Activated naive CD4-positive, alpha-beta T cell treated with anti-CD3 and anti-CD28 coated beads for 36 hours (primary cell): ENCODE results near the gene KLHL14. TPM values are rescaled to one million over a fixed set of nuclear protein-coding genes. Genes with fewer than 3 reads are reported as not detected.

Experiments
- CTCF ChIA-PET: fragments of 350-600 bp; sonication (Branson Sonifier 250); formaldehyde crosslinking; loops from one replicate; lab custom pipeline; 2021; ENCODE audit warnings: antibody characterized with exemption; lab: Charles Lee
- DNase-seq: peaks from one replicate; pipeline ENCODE4 v3.0.0-alpha.2; 2020
- H3K27ac Mint-ChIP-seq: one replicate; pipeline ENCODE4 v1.8.0; 2021; ENCODE audit warnings: mild to moderate bottlenecking, mixed read lengths
- H3K27me3 Mint-ChIP-seq: one replicate; pipeline ENCODE4 v1.8.0; 2021; ENCODE audit warnings: low read depth, mixed read lengths
- H3K36me3 Mint-ChIP-seq: one replicate; pipeline ENCODE4 v1.8.0; 2021; ENCODE audit warnings: low read depth, mixed read lengths
- H3K4me1 Mint-ChIP-seq: one replicate; pipeline ENCODE4 v1.8.0; 2021; ENCODE audit warnings: low read depth, mixed read lengths
- H3K4me3 Mint-ChIP-seq: one replicate; pipeline ENCODE4 v1.8.0; 2021; ENCODE audit warnings: mild to moderate bottlenecking, moderate library complexity, mixed read lengths
- H3K9me3 Mint-ChIP-seq: one replicate; pipeline ENCODE4 v1.8.0; 2021; ENCODE audit warnings: mixed read lengths
- intact Hi-C: fragments of 100-400 bp; cut with micrococcal nuclease; formaldehyde crosslinking; loops from one replicate; pipeline ENCODE4 v1.15.1; 2023
- total RNA-seq, 2 experiments: library from RNA; stranded (reverse); gene quantifications; one replicate each; pipeline ENCODE4 v1.2.3, GENCODE V29; 2021

The KLHL14 gene
- total RNA-seq, 2 experiments from 2014 or later = not detected

- intact Hi-C loops = no loop called here
- Mint-ChIP-seq H3K9me3 (peaks cover 2% of the 10 kb centered on the region), H3K27me3 (no peaks in the 10 kb centered on the region), H3K36me3 (no peaks in the 10 kb centered on the region), H3K27ac (no peak overlapping the region), H3K4me1 (peaks cover 3% of the 10 kb centered on the region), H3K4me3 (no peak overlapping the region)
- no peak for DNase-seq
- CTCF ChIA-PET = no interaction called here
Observed at GRCh38 chr18:32734442-32734841, 38.4 kb downstream of the KLHL14 start.

GRCh38 chr18:32732165-32732564, 40.7 kb downstream of the KLHL14 start:
- Mint-ChIP-seq H3K27me3 (no peaks in the 10 kb centered on the region), H3K36me3 (no peaks in the 10 kb centered on the region), H3K9me3 (peaks cover 2% of the 10 kb centered on the region), H3K4me1 (peaks cover 3% of the 10 kb centered on the region), H3K27ac (no peak overlapping the region), H3K4me3 (no peak overlapping the region)
- intact Hi-C loops = no loop called here
- DNase-seq = no peak
- CTCF ChIA-PET = no interaction called here

GRCh38 chr18:32730620-32731091, 42.2 kb downstream of the KLHL14 start:
- Mint-ChIP-seq H3K27ac (no peak overlapping the region), H3K36me3 (no peaks in the 10 kb centered on the region), H3K9me3 (peaks cover 2% of the 10 kb centered on the region), H3K27me3 (no peaks in the 10 kb centered on the region), H3K4me1 (peaks cover 3% of the 10 kb centered on the region), H3K4me3 (no peak overlapping the region)
- intact Hi-C loops = no loop called here
- DNase-seq = no peak
- CTCF ChIA-PET = interaction anchor here (0.6 kb wide), 1 partner anchor 16 kb away, joined by 3 read pairs; no protein-coding TSS in a partner anchor

GRCh38 chr18:32730068-32730467, 42.8 kb downstream of the KLHL14 start:
- Mint-ChIP-seq H3K27me3 (no peaks in the 10 kb centered on the region), H3K36me3 (no peaks in the 10 kb centered on the region), H3K9me3 (peaks cover 2% of the 10 kb centered on the region), H3K27ac (no peak overlapping the region), H3K4me3 (no peak overlapping the region), H3K4me1 (peaks cover 3% of the 10 kb centered on the region)
- CTCF ChIA-PET = no interaction called here
- DNase-seq = no peak
- intact Hi-C loops = no loop called here

GRCh38 chr18:32724071-32724749, 48.6 kb downstream of the KLHL14 start:
- no peaks in the 10 kb centered on the region for H3K4me1 Mint-ChIP-seq
- CTCF ChIA-PET = no interaction called here

GRCh38 chr18:32722279-32722678, 50.5 kb downstream of the KLHL14 start:
- Mint-ChIP-seq H3K9me3 (no peaks in the 10 kb centered on the region), H3K4me3 (no peak overlapping the region), H3K27ac (no peak overlapping the region), H3K4me1 (no peaks in the 10 kb centered on the region), H3K27me3 (peaks cover 2% of the 10 kb centered on the region), H3K36me3 (no peaks in the 10 kb centered on the region)
- CTCF ChIA-PET = no interaction called here
- DNase-seq = no peak
- intact Hi-C loops = no loop called here

More at GRCh38 chr18:32724071-32724749, 48.6 kb downstream of the KLHL14 start:
- intact Hi-C loops = no loop called here
- H3K36me3 Mint-ChIP-seq = no peaks in the 10 kb centered on the region
- H3K9me3 Mint-ChIP-seq = no peaks in the 10 kb centered on the region
- H3K27me3 Mint-ChIP-seq = peaks cover 2% of the 10 kb centered on the region
- no peak overlapping the region for H3K4me3 Mint-ChIP-seq
- DNase-seq = no peak
- no peak overlapping the region for H3K27ac Mint-ChIP-seq

GRCh38 chr18:32717126-32717525, 55.7 kb downstream of the KLHL14 start:
- Mint-ChIP-seq H3K9me3 (no peaks in the 10 kb centered on the region), H3K4me3 (no peak overlapping the region), H3K27ac (no peak overlapping the region), H3K27me3 (no peaks in the 10 kb centered on the region), H3K36me3 (no peaks in the 10 kb centered on the region), H3K4me1 (peaks cover 1% of the 10 kb centered on the region)
- no peak for DNase-seq
- intact Hi-C loops = no loop called here
- CTCF ChIA-PET = no interaction called here

GRCh38 chr18:32714571-32715148, 58.2 kb downstream of the KLHL14 start:
- CTCF ChIA-PET = interaction anchor here (0.6 to 1.9 kb wide), 7 partner anchors 11 to 807 kb away, joined by 3 to 5 read pairs (median 3); no protein-coding TSS in a partner anchor
- Mint-ChIP-seq H3K27ac (no peak overlapping the region), H3K27me3 (no peaks in the 10 kb centered on the region), H3K36me3 (no peaks in the 10 kb centered on the region), H3K4me1 (peaks cover 1% of the 10 kb centered on the region), H3K9me3 (no peaks in the 10 kb centered on the region), H3K4me3 (no peak overlapping the region)
- intact Hi-C loops = loop anchor here (1.0 to 5.0 kb wide), 3 partner anchors 206 to 557 kb away; no protein-coding TSS in a partner anchor
- DNase-seq = peak; percentile 44

- intact Hi-C loops = loop anchor here (5.0 kb wide), 1 partner anchor 556 kb away; no protein-coding TSS in a partner anchor
- no peak overlapping the region for H3K27ac Mint-ChIP-seq
- H3K4me1 Mint-ChIP-seq = peaks cover 1% of the 10 kb centered on the region
- H3K36me3 Mint-ChIP-seq = no peaks in the 10 kb centered on the region
- no peak for DNase-seq
- no peaks in the 10 kb centered on the region for H3K9me3 Mint-ChIP-seq
- no peak overlapping the region for H3K4me3 Mint-ChIP-seq
- no peaks in the 10 kb centered on the region for H3K27me3 Mint-ChIP-seq
- CTCF ChIA-PET = no interaction called here
Observed at GRCh38 chr18:32712860-32713259, 60.0 kb downstream of the KLHL14 start.

GRCh38 chr18:32711862-32712261, 61.0 kb downstream of the KLHL14 start:
- intact Hi-C loops = loop anchor here (5.0 kb wide), 1 partner anchor 555 kb away; no protein-coding TSS in a partner anchor
- DNase-seq = no peak
- H3K4me1 Mint-ChIP-seq = peaks cover 1% of the 10 kb centered on the region
- H3K36me3 Mint-ChIP-seq = no peaks in the 10 kb centered on the region
- no peaks in the 10 kb centered on the region for H3K27me3 Mint-ChIP-seq
- CTCF ChIA-PET = interaction anchor here (1.1 kb wide), 1 partner anchor 221 kb away, joined by 3 read pairs; no protein-coding TSS in a partner anchor
- no peaks in the 10 kb centered on the region for H3K9me3 Mint-ChIP-seq
- H3K4me3 Mint-ChIP-seq = no peak overlapping the region
- no peak overlapping the region for H3K27ac Mint-ChIP-seq

GRCh38 chr18:32707586-32707985, 65.2 kb downstream of the KLHL14 start:
- H3K9me3 Mint-ChIP-seq = no peaks in the 10 kb centered on the region
- no peak overlapping the region for H3K4me3 Mint-ChIP-seq
- no peak overlapping the region for H3K27ac Mint-ChIP-seq
- H3K36me3 Mint-ChIP-seq = no peaks in the 10 kb centered on the region
- CTCF ChIA-PET = no interaction called here
- no peaks in the 10 kb centered on the region for H3K4me1 Mint-ChIP-seq
- DNase-seq = no peak
- intact Hi-C loops = no loop called here
- no peaks in the 10 kb centered on the region for H3K27me3 Mint-ChIP-seq

- Mint-ChIP-seq H3K27ac (no peak overlapping the region), H3K36me3 (no peaks in the 10 kb centered on the region), H3K27me3 (no peaks in the 10 kb centered on the region), H3K9me3 (no peaks in the 10 kb centered on the region), H3K4me1 (no peaks in the 10 kb centered on the region), H3K4me3 (no peak overlapping the region)
- no peak for DNase-seq
- intact Hi-C loops = no loop called here
- CTCF ChIA-PET = no interaction called here
Observed at GRCh38 chr18:32707147-32707546, 65.7 kb downstream of the KLHL14 start.

GRCh38 chr18:32701313-32701712, 71.5 kb downstream of the KLHL14 start:
- intact Hi-C loops = no loop called here

More at GRCh38 chr18:32701313-32701712, 71.5 kb downstream of the KLHL14 start:
- H3K4me3 Mint-ChIP-seq = no peak overlapping the region
- H3K36me3 Mint-ChIP-seq = no peaks in the 10 kb centered on the region
- no peaks in the 10 kb centered on the region for H3K27me3 Mint-ChIP-seq
- no peak for DNase-seq
- CTCF ChIA-PET = no interaction called here
- no peak overlapping the region for H3K27ac Mint-ChIP-seq
- no peaks in the 10 kb centered on the region for H3K9me3 Mint-ChIP-seq
- no peaks in the 10 kb centered on the region for H3K4me1 Mint-ChIP-seq
